Activated naive CD4-positive, alpha-beta T cell treated with anti-CD3 and anti-CD28 coated beads, Interleukin-2, amount 50 U/mL, for 72 hours (primary cell): ENCODE measurements around the gene ZNG1B. TPM values are rescaled to one million over a fixed set of nuclear protein-coding genes. Genes with fewer than 3 reads are reported as not detected.
A peak's percentile ranks its signal among the peaks of the same experiment; 100 is the strongest.
"Not testable (repeated sequence)": the region's sequence is repeated elsewhere in the genome, so short reads cannot be mapped to it uniquely, and the experiment has no call there.

Source experiments
- ATAC-seq, 2 donors: fragments of 150-1000 bp; cut with Tn5 transposase; 2 replicates each; pipeline ENCODE4 v1.10.0; 2021; ENCODE audit warnings: mild to moderate bottlenecking in 2 of 2, moderate library complexity in 2 of 2
- DNase-seq, 2 donors: peaks; one replicate each; pipeline ENCODE4 v3.0.0; 2021 to 2022; ENCODE audit warnings: low spot score in 2 of 2
- H3K27ac Mint-ChIP-seq, 2 donors: one replicate each; pipeline ENCODE4 v1.8.0; 2022; ENCODE audit warnings: mild to moderate bottlenecking in 2 of 2, mixed read lengths in 2 of 2
- H3K36me3 Mint-ChIP-seq, 2 donors: one replicate each; pipeline ENCODE4 v1.8.0; 2022; ENCODE audit warnings: mixed read lengths in 2 of 2
- H3K9me3 Mint-ChIP-seq, 2 donors: one replicate each; pipeline ENCODE4 v1.8.0; 2022; ENCODE audit warnings: mixed read lengths in 2 of 2
- total RNA-seq, 2 donors: library from RNA; stranded (reverse); gene quantifications; one replicate each; pipeline ENCODE4 v1.2.3, GENCODE V29; 2022

The ZNG1B gene
- total RNA-seq, result 10 to 100 TPM; 38.8 to 47.7 TPM

GRCh38 chr2:113437508-113438465, at the start of gene ZNG1B:
Gene ZNG1B (plus strand): TSS chr2:113437691. CDS start chr2:113437869, 178 bp downstream.
- H3K9me3 Mint-ChIP-seq, ATAC-seq, H3K36me3 Mint-ChIP-seq: not testable (repeated sequence)
- DNase-seq, result peak; percentile 68 to 86
- H3K27ac Mint-ChIP-seq, result peak within 1 kb of the TSS; percentile 92 to 97

GRCh38 chr2:113390124-113390849, 47.2 kb upstream of the ZNG1B start:
- Mint-ChIP-seq H3K9me3 (no peaks in the 10 kb centered on the region), H3K27ac (peak overlapping the region in 1 of 2 donors; percentile 84), H3K36me3 (no peaks in the 10 kb centered on the region)
- DNase-seq (peak in 1 of 2 donors; percentile 75), ATAC-seq (peak; percentile 85 to 89)

DNA sequence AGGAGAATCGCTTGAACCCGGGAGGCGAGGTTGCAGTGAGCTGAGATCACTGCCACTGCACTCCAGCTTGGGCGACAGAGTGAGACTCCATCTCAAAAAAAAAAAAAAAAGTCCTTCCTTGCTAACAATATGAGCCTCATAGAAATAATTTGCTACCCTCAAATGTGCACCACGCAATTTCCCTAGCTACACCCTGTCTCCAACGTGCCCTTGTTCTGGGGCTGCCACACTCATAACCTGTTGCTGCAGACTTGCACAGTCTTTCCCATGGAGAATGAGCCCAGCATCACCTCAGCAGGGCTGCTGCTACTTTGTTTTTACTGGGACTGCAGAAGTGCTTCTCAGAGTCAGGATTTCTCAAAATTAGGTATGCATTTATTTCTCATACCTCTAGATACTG, 46.4 kb upstream of the ZNG1B start:
- Mint-ChIP-seq H3K9me3 (no peaks in the 10 kb centered on the region), H3K36me3 (no peaks in the 10 kb centered on the region), H3K27ac (peak overlapping the region in 1 of 2 donors; percentile 84)
- DNase-seq (no peak), ATAC-seq (no peak)

DNA sequence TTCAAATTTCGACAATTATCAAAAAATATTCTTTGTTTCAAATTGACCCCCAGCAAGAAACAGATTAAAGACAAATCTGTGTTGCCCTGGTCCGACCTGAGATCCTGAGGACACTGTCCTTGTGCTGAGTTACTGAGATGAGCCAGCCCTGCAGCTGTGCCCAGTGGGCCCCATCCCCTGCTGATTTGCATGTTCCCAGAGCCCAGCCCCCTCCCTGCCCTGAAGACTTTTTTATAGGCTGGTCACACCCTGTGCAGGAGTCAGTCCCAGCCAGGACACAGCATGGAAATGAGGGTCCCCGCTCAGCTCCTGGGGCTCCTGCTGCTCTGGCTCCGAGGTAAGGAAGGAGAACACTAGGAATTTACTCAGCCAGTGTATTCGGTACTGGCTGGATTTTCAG, 31.4 kb upstream of the ZNG1B start:
- no peak overlapping the region for H3K27ac Mint-ChIP-seq
- no peak for ATAC-seq
- H3K9me3 Mint-ChIP-seq, result no peaks in the 10 kb centered on the region
- no peak for DNase-seq
- no peaks in the 10 kb centered on the region for H3K36me3 Mint-ChIP-seq

DNA sequence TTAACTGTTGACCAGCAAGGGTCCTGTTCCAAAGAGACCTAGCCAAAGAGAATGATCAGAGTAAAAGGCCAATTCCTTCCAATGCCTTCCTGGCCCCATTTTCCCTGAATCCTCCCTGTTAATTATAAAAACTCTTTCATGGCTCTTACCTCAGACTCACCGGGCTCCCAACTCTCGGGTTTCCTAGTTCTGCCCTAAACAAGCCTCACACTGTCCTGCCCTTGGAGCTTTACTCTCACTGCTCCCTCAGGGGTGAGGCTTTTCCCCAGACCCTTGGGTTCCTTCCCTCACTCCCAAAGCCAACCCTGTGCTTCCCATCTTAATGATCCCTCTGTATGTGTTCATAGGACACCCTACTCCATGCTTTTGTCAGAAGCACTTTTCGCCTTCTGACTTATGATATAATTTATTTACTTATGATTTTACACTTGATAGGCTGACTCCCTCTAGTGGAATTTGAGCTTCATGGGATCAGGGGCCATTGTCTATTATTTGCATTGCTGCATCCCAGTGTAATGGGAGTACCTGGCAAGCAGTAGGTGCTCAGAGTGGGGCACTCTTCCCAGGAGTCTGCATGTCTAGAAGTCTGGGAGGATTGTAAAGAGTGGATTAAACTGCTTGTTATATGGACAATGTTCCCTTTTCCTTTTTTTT, 29.9 kb upstream of the ZNG1B start:
- Mint-ChIP-seq H3K36me3 (no peaks in the 10 kb centered on the region), H3K27ac (no peak overlapping the region), H3K9me3 (no peaks in the 10 kb centered on the region)
- DNase-seq (no peak), ATAC-seq (no peak)

DNA sequence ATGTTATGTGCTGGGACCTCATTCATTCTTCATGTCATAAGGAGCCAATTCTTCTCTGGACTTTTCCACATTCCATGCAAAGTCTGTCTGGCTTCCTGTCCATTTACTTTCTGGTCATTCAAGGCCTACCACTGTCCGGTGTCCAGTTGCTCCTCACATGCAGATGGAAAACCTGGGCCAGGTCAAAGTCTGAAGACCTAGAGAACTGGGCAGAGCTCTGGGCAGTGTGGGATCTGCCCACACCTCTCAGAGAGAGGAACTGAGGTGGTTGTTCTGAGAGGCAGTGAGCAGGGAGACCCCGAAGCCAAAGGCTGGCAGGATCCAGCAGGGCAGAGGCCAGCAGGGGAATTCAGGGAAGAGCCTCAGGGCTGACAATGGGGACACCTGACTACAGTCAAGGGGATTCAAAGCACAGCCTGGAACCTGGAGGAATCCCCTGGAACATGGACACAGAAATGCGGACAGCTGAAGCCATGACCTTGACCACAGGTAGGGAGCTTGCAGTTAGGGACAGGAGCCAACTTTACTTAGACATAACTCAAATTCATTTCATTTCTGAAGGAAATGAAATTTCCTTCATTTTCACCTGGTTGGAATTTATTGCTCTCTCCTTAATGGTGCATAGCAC, 25.7 kb upstream of the ZNG1B start:
- H3K36me3 Mint-ChIP-seq, ATAC-seq, H3K9me3 Mint-ChIP-seq, DNase-seq, H3K27ac Mint-ChIP-seq: not testable (repeated sequence)

- not testable (repeated sequence) for H3K27ac Mint-ChIP-seq, ATAC-seq, H3K9me3 Mint-ChIP-seq, H3K36me3 Mint-ChIP-seq, DNase-seq
These were observed 24.7 kb upstream of the ZNG1B start for GRCh38 chr2:113412774-113413173.

- not testable (repeated sequence) for ATAC-seq, H3K9me3 Mint-ChIP-seq, DNase-seq, H3K36me3 Mint-ChIP-seq, H3K27ac Mint-ChIP-seq
These were observed 5.7 kb upstream of the ZNG1B start for GRCh38 chr2:113431773-113432172.

DNA sequence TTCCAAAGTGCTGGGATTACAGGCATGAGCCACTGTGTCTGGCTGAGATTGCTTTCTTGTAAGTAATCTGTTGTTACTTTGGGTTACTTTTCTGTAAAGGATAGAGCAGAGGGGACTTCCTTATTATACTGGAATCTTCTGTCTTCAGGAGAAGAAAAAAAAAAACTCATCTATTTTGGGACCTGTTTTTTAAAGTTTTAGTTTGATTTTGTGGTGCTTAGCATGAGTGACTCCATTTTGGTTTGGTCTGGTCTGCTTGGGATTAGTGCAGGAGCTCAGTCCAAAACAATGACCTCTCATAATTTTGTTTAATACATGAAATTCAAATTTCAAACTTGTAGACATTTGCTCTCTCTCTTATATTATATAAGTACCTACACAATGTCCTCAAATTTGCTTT, 4.0 kb upstream of the ZNG1B start:
- not testable (repeated sequence) for H3K9me3 Mint-ChIP-seq, ATAC-seq, DNase-seq, H3K27ac Mint-ChIP-seq, H3K36me3 Mint-ChIP-seq

GRCh38 chr2:113465770-113466169, 28.3 kb downstream of the ZNG1B start:
- not testable (repeated sequence) for ATAC-seq, DNase-seq, H3K9me3 Mint-ChIP-seq, H3K27ac Mint-ChIP-seq, H3K36me3 Mint-ChIP-seq

GRCh38 chr2:113476688-113477368, 39.3 kb downstream of the ZNG1B start:
- H3K36me3 Mint-ChIP-seq, H3K9me3 Mint-ChIP-seq, H3K27ac Mint-ChIP-seq, DNase-seq, ATAC-seq: not testable (repeated sequence)

DNA sequence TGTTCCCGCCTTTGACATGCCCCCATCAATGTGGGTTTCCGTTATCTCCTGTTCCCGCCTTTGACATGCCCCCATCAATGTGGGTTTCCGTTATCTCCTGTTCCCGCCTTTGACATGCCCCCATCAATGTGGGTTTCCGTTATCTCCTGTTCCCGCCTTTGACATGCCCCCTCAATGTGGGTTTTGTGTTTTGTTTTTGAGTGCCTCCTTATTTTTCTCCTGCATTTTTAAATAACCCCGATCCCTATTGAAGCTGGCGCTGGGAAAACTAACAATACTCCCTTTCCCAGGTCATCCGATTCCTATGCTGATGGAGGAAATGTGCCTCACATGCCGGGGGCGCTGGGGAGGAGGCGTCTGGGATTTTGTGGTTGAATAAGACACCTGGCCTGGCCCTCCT, 59.0 kb downstream of the ZNG1B start:
- not testable (repeated sequence) for H3K36me3 Mint-ChIP-seq, DNase-seq, H3K9me3 Mint-ChIP-seq, ATAC-seq
- H3K27ac Mint-ChIP-seq, result peak overlapping the region in 1 of 2 donors; percentile 55

DNA sequence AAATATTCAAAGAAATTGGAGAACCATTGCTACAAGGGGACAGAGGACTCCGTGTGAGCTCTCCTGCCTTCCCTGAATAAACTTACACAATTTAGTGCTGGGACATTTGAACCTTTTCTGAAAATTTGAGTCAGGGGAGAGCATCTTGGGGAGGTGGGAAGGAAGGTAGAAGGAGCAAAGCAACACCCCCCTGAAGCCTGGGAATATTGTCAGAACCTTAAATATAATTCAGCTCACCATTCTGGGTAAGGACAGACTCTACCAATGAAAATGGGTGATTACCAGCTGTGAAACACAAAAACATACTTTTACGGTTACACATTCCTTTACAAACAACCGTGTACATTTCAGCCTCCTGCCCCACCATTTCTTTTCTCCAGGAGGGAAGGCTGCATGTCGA, 60.9 kb downstream of the ZNG1B start, which contains the start of gene FOXD4L1:
TSS of gene FOXD4L1 (plus strand) at position 301 of the 400 bp plus-strand sequence. CDS start 592 bp downstream, outside the sequence.
- ATAC-seq, DNase-seq, H3K27ac Mint-ChIP-seq, H3K9me3 Mint-ChIP-seq: not testable (repeated sequence)
- peaks cover 6 to 15% of the 10 kb centered on the region in 2 donors for H3K36me3 Mint-ChIP-seq

- DNase-seq, H3K9me3 Mint-ChIP-seq, ATAC-seq, H3K27ac Mint-ChIP-seq: not testable (repeated sequence)
- peaks cover 6 to 15% of the 10 kb centered on the region in 2 donors for H3K36me3 Mint-ChIP-seq
These were observed 61.8 kb downstream of the ZNG1B start for GRCh38 chr2:113499019-113499885.
